GM12874 (cell line): ENCODE data around the gene CALHM6.

Source experiments
- CTCF ChIP-seq: IDR thresholded peaks from 2 replicates; pipeline ENCODE4 v1.5.1; 2011; ENCODE audit warnings: low read depth, mild to moderate bottlenecking, control low read depth, low read length, moderate library complexity; ENCODE audit not compliant: insufficient read depth

The CALHM6 gene

GRCh38 chr6:116445102-116445501, 16.1 kb upstream of the CALHM6 start:
- TF ChIP-seq CTCF: no peak

- no peak for TF ChIP-seq CTCF
Measured at GRCh38 chr6:116446399-116446798, 14.8 kb upstream of the CALHM6 start.

GRCh38 chr6:116447052-116447451, 14.1 kb upstream of the CALHM6 start:
- TF ChIP-seq CTCF: no peak

- no peak for TF ChIP-seq CTCF
Measured at GRCh38 chr6:116447496-116448011, 13.6 kb upstream of the CALHM6 start.

- TF ChIP-seq CTCF: no peak
Measured at GRCh38 chr6:116449565-116449964, 11.6 kb upstream of the CALHM6 start.

GRCh38 chr6:116450185-116450710, 10.9 kb upstream of the CALHM6 start:
- no peak for TF ChIP-seq CTCF

GRCh38 chr6:116450769-116451740, 10.1 kb upstream of the CALHM6 start:
- no peak for TF ChIP-seq CTCF
